GM03348 (cell line): ENCODE measurements around the gene DYNC1I1.

Source experiments
- DNase-seq: peaks from one replicate; pipeline ENCODE4 v3.0.0; 2012; ENCODE audit warnings: low spot score

The DYNC1I1 gene

GRCh38 chr7:95793658-95794057, 21.3 kb downstream of the DYNC1I1 start:
- DNase-seq, result no peak

DNA sequence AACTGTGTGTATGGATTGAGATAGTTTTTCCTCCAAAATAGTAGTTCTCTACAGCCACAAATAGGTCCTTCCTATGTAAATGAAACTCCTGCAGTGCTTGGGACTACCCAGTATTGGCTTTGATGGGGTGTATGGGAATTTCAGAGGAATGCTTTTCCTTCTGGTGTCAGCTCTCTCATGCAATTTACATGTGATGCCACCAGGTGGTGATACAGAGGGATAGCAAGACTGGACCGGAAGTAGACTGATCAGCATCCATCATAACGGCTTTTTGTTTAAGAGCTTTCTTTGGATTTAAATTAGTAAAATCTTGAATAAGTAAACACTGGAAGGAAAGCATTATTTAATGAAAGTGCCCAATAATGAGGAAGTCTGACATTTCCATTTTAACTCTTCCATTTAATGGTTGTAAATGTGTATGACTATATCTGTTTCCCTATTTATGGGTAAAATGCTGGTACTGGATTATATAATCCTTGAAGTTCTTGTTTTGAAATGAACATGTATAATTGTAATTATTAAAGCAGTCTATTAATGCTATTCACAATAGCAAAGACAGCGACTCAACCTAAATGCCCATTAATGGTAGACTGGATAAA, 22.7 kb downstream of the DYNC1I1 start:
- peak; percentile 17 for DNase-seq

DNA sequence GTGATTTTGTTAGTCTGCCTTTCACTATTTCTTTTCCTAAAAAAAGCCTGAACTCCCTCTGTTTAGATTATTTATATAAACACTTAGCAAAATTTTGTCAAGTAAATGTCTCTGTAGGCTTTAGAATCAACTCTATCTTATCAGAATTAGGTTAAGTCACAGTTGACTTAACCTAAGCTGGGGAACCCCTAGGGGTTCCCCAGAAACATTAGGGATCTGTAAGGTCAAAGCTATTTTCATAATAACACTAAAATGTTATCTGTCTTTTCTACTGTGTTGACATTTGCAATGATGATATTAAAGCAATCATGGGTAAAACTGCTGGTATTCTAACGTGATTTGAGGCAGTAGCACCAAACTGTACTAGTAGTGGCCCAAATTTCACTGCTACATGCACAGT, 24.3 kb downstream of the DYNC1I1 start:
- no peak for DNase-seq

DNA sequence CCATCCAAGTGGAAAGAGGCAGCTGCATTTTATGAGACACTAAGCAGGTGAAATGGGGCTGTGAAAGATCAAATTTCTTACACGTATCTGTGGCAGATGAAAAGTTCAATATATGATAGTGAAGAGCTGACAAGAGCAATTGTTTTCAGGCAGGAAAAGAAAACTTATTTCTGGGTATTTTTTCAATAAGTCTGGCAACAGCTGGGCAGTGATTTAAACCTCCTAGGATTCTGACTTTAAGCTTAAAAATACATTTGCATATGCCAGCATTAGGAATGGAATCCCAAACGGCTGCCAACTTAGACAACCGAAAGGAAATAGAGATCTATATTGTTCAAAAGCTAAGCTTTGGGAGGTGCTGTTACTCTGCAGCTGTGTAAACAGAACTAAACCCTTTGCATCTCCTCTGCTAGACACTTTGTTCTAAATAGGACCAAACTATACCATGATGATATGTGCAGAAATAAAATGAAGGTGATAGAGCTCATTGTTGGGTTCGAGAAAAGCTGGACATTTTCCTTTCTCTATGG, 26.1 kb downstream of the DYNC1I1 start:
- DNase-seq, result no peak

GRCh38 chr7:95800787-95801186, 28.4 kb downstream of the DYNC1I1 start:
- DNase-seq, result no peak

DNA sequence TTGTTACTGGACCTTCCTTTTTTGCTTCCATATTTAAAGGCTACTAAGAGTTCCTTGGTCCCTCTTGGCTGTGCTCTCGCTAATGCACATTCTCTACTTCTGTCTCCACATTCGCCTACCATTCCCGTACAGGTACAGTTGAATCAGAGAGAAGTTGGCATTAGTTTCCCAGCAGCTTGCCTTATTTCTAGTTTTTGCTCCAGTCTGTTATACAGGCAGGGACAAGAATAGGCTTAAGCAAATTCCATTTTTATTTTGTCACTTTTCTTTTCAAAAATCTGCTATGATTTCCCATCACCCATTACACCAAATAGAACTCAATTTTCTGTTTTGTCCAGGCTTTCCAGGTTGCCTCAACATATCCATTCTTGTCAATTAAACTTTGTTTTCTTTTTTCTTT, 29.9 kb downstream of the DYNC1I1 start:
- no peak for DNase-seq

- no peak for DNase-seq
These were observed 31.7 kb downstream of the DYNC1I1 start for GRCh38 chr7:95804052-95804451.

- DNase-seq, result no peak
These were observed 33.6 kb downstream of the DYNC1I1 start for GRCh38 chr7:95805909-95806308.

GRCh38 chr7:95808396-95808795, 36.0 kb downstream of the DYNC1I1 start:
- no peak for DNase-seq

DNA sequence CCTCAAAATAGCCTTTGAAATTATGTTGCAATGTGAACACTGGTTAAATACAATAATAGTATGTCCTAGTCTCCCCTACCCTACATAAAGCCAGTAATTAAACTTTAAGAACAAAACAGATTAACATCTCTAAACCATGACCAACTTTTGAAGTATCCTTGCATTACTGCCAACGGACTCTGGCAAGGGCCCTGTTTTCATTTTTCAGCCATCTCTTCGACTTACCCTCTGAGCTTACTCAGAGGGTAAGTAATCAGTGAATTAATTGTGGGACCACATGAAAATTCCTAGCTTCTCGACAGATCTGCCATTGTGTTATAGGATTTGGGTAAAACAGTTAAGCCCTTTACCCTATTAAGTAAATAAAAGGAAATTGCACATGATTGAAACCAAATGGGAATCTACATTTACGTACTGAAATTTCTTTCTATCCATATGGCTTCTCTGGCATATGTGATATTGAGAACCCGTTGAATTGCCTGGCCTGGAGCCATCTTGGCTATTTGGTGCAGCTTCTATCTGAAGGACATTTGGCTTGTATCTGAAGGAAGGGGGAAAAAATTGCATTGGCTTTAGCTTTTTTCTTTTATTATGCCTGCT, 39.6 kb downstream of the DYNC1I1 start:
- DNase-seq, result no peak

- no peak for DNase-seq
These were observed 42.4 kb downstream of the DYNC1I1 start for GRCh38 chr7:95814721-95815120.

DNA sequence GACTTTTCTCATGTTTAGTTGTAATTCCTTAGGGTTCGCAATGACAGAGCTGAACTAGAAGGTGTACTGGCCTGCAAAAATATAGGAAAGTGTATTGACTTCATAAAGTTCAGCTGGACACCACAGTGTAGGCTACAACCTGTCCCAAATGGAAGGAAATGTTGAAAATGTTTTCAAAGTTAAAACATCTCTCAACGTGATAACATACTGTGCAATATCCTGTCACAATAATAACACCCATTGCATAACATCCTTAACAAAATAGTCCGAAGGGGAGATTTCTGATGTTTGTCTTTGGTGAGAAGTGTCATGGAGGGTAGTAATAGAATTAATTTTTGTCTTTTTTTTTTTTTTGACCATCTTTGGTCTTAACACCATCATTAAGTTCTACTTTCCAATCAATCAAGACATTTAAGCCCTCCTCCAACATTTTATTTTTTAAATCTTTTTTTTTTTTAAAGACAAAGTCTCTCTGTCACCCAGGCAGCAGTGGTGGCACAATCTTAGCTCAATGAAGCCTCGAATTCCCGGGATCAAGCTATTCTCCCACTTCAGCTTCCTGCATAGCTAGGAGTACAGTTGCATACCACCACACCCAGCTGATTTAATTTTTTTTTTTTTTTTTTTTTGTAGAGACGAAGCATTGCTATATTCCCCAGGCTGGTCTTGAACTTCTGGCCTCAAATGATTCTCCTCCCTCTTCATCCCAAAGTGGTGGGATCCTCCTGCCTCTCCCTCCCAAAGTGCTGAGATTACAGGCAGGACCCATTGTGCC, 45.7 kb downstream of the DYNC1I1 start:
- no peak for DNase-seq

- no peak for DNase-seq
These were observed 48.4 kb downstream of the DYNC1I1 start for GRCh38 chr7:95820778-95821177.

- no peak for DNase-seq
These were observed 50.4 kb downstream of the DYNC1I1 start for GRCh38 chr7:95822717-95823116.

- DNase-seq, result no peak
These were observed 52.3 kb downstream of the DYNC1I1 start for GRCh38 chr7:95824616-95825015.

DNA sequence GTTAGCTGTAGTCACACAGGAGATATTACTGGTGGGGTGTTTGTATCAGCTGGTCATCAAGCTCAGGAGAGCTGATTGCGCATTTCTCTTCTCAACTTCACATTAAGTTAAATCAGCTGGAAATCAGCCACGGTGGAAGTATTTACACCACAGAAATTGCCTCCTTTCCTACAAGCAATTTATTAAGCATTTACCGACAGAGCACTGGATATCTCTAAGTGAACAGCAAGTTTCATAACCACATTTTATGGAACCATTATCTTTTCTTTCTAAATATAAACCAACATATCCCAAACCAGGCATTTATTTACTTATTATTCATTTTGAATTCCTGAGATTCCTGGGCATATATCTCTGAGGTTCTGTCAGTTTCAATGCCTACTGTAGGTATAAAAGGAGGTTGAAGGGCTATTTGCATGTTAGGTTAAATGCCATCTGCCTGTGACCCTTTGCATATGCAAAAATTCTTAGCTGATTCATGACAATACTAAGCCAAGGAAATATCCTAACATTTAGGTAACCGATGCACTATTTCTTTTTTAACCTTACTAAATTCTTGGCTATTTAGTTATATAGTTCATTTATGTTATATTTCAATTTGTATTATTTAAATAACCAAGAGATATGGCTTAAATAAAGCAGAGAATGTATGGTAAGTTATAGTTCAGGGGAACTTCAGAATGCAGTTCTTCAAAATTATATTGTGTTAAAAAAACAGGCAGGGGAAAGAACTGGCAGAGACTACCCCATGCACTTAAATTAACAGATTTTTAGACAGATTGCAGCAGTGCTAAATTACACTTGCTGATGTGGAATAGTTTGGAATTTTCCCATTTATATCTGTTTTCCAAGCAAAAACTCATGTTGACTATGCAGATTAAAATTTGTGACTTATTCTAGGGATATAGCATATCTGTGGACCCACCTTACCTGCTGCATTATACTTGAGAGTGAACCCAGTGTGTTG, 56.8 kb downstream of the DYNC1I1 start:
- DNase-seq, result no peak

DNA sequence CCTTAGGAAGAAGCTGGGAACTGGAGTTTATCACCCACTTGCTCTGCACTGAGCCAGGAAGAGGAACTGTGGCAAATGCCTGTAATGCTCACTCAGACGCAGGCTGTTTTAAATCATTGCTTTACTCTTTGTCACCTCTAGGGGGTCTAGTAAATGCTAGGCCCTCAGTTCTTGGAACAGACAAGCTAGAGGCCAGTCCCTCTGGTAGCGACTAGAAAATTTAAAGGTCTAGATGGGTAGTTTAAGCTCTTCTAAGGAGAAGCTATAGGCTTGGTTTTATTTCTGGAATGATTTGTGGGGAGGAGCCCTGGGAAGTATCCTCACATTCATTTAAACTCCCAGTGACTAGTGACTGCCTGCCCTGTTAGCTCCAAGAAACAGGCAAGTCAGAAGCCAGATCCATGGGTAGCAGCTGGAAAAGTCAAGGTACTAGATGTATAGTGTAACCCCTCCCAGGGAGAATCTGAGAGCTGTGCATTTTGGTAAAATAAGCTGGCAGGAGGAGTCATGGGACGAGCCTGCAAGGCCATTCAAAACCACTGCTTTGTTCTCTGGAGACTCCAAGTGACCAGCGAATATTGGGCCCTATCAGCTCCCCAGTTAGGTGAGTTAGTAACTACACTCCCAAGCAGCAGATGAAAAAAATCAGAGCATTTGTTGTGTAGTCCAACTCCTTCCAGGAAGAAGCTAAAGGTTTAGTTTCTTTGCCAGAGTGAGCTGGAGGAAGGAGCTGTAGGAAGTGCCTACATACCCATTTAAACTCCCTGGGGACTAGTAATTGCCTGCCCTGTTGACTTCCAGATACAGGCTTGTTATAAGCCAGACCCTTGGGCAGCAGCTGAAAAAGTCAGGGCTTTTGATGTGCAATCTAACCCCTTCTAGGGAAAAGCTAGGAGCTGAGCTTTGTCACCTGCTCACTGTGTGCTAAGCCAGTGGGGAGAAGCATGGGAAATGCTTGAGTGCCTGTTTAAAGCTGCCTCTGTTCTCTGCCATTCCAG, 68.9 kb downstream of the DYNC1I1 start:
- DNase-seq, result no peak

DNA sequence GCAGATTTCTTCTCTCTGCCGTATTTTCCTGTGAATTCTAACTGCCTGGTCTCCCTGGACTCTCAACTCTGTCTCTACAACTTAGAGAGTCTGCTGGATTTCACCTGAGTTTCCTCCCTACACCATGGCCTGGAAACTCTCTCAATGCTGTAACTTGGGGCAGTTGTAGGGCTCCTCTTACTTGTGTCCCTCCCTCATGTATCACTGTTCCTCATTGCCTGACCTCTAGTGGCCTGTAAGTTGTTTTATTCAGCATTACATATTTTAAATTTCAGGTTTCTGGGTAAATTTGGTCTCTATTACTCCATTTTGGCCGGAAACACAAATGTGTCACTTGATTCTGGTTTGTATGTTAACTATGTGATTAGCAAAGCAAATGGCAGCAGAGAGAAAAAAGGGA, 70.9 kb downstream of the DYNC1I1 start:
- peak; percentile 18 for DNase-seq

DNA sequence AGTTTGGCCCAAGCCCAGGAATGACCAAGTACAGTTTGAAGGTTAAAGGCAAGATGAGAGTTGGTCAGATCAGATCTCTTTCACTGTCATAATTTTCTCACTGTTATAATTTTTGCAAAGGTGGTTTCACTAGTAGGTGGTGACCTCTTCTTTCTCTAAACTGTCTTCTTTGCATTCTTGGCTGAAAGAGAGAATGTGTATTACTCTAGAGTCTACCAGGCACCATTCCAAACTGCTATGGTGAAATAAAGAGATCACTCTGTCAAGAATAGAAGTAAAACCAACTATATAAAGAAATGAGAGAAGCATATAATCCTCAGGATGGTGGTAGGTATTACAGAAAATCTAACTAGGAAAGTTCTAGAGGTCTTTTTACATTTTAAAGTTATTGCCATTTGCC, 72.7 kb downstream of the DYNC1I1 start:
- no peak for DNase-seq

GRCh38 chr7:95847061-95847460, 74.7 kb downstream of the DYNC1I1 start:
- DNase-seq, result no peak

DNA sequence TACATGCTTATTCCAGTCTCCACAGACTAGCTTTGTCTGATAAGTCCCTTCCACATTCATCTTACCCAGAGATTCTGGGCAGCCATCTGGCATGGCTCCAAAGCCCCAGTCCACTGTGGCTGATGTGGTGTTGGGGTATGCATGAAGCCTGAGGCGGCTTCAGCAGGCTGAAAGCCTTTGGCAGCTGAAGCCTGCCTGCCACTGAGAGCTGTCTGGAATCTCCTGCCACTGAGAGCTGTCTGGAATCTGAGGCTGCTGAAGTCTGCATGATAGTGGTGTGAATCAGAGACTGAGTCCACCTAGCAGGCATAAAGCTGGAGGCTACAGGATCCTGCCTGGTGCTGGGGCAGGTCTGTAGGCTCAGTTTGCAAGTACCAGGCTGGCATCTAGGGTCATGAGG, 87.1 kb downstream of the DYNC1I1 start:
- peak; percentile 60 for DNase-seq
